B cell (primary cell): ENCODE measurements around the gene EGFR. TPM values are rescaled to one million over a fixed set of nuclear protein-coding genes. Genes with fewer than 3 reads are reported as not detected.

Experiments
- ATAC-seq: fragments of 200-7000 bp; cut with Tn5 transposase; one replicate; pipeline ENCODE4 v1.10.0; 2021; ENCODE audit warnings: low read depth, mild to moderate bottlenecking, moderate number of reproducible peaks, moderate library complexity
- CTCF ChIA-PET: fragments of 350-600 bp; sonication (Branson Sonifier 250); formaldehyde crosslinking; loops from one replicate; lab custom pipeline; 2021; ENCODE audit warnings: antibody characterized with exemption, inconsistent platforms; lab: Charles Lee
- POLR2A ChIA-PET: fragments of 350-600 bp; sonication (Branson Sonifier 250); formaldehyde crosslinking; loops from one replicate; lab custom pipeline; 2021; ENCODE audit warnings: antibody characterized with exemption; lab: Charles Lee
- DNase-seq: peaks from one replicate; pipeline ENCODE4 v3.0.0; 2013
- H2AFZ ChIP-seq: 2 replicates; pipeline ENCODE4 v1.6.1; 2012; ENCODE audit warnings: mild to moderate bottlenecking, low read depth, low read length; ENCODE audit not compliant: insufficient read depth, poor library complexity, severe bottlenecking
- H3K27ac ChIP-seq, 2 donors: 1 replicate in 1 of 2; 2 replicates in 1 of 2; pipeline ENCODE4 v1.5.1; 2012 to 2013; ENCODE audit warnings: low read length in 2 of 2, mild to moderate bottlenecking in 2 of 2, moderate library complexity in 1 of 2
- H3K27me3 ChIP-seq, 4 experiments: fragments of 200-600 bp in 1 of 4; sonication (generic) in 1 of 4; replicated peaks in 1 of 4; 1 replicate in 2 of 4; 2 replicates in 2 of 4; pipeline versions ENCODE4 v1.6.1 to v1.7.0; 2013 to 2016; ENCODE audit warnings: low read length in 3 of 4, mild to moderate bottlenecking in 2 of 4, mixed read lengths in 1 of 4, moderate library complexity in 1 of 4; ENCODE audit not compliant: insufficient read depth in 4 of 4, control insufficient read depth in 3 of 4; ENCODE audit errors: control extremely low read depth in 1 of 4
- H3K36me3 ChIP-seq, 2 experiments: replicated peaks in 1 of 2; 1 replicate in 1 of 2; 2 replicates in 1 of 2; pipeline versions ENCODE4 v1.6.1 to v1.7.1; 2013; ENCODE audit warnings: low read length in 1 of 2; ENCODE audit not compliant: insufficient read depth in 2 of 2, control insufficient read depth in 1 of 2; ENCODE audit errors: control extremely low read depth in 1 of 2, extremely low read depth in 1 of 2
- H3K4me1 ChIP-seq, 2 donors: fragments of 200-600 bp in 1 of 2; sonication (generic) in 1 of 2; 1 replicate in 1 of 2; 2 replicates in 1 of 2; pipeline versions ENCODE4 v1.5.1 to v1.6.1; 2013 to 2017; ENCODE audit warnings: low read length in 2 of 2; ENCODE audit not compliant: control insufficient read depth in 2 of 2, insufficient read depth in 2 of 2
- H3K4me2 ChIP-seq: replicated peaks from 2 replicates; pipeline ENCODE3; 2012; ENCODE audit warnings: mild to moderate bottlenecking, low read depth, low read length; ENCODE audit not compliant: poor library complexity, severe bottlenecking
- H3K4me3 ChIP-seq, 5 experiments: fragments of 200-600 bp in 1 of 5; sonication (generic) in 1 of 5; 1 replicate in 3 of 5; 2 replicates in 2 of 5; pipeline versions ENCODE4 v1.5.1 to v1.7.0; 2011 to 2016; ENCODE audit warnings: low read length in 4 of 5, mild to moderate bottlenecking in 4 of 5, low read depth in 2 of 5, control low read depth in 1 of 5, moderate library complexity in 1 of 5; ENCODE audit not compliant: insufficient read depth in 1 of 5; ENCODE audit errors: control extremely low read depth in 1 of 5, extremely low read depth in 1 of 5
- H3K79me2 ChIP-seq: fragments of 200-600 bp; sonication (generic); one replicate; pipeline ENCODE4 v1.6.0; 2016; ENCODE audit warnings: low read length; ENCODE audit not compliant: control insufficient read depth, insufficient read depth
- H3K9ac ChIP-seq: fragments of 200-600 bp; sonication (generic); 2 replicates; pipeline ENCODE4 v1.6.1; 2017; ENCODE audit warnings: mild to moderate bottlenecking, low read length, moderate library complexity
- H3K9me3 ChIP-seq, 3 donors: one replicate each; pipeline versions ENCODE4 v1.6.1 to v1.7.1; 2013; ENCODE audit warnings: low read length in 2 of 3; ENCODE audit not compliant: control insufficient read depth in 2 of 3, insufficient read depth in 1 of 3; ENCODE audit errors: control extremely low read depth in 1 of 3
- H4K20me1 ChIP-seq: 2 replicates; pipeline ENCODE4 v1.6.0; 2012; ENCODE audit warnings: mild to moderate bottlenecking, low read length; ENCODE audit not compliant: insufficient read depth, control insufficient read depth, poor library complexity, severe bottlenecking
- H3K27ac Mint-ChIP-seq: one replicate; pipeline ENCODE4 v1.8.0; 2021; ENCODE audit warnings: mixed read lengths
- H3K27me3 Mint-ChIP-seq: one replicate; pipeline ENCODE4 v1.8.0; 2021; ENCODE audit warnings: mixed read lengths
- H3K4me1 Mint-ChIP-seq: one replicate; pipeline ENCODE4 v1.8.0; 2021; ENCODE audit warnings: mixed read lengths
- H3K4me3 Mint-ChIP-seq: one replicate; pipeline ENCODE4 v1.8.0; 2021; ENCODE audit warnings: mixed read lengths
- H3K9me3 Mint-ChIP-seq: one replicate; pipeline ENCODE4 v1.8.0; 2022; ENCODE audit warnings: mixed read lengths; ENCODE audit not compliant: insufficient read depth
- CTCF ChIP-seq: fragments of 200-600 bp; IDR thresholded peaks from one replicate; pipeline ENCODE4 v1.8.0; 2022; ENCODE audit warnings: antibody characterized with exemption, mild to moderate bottlenecking
- EZH2 ChIP-seq: IDR thresholded peaks from 2 replicates; pipeline ENCODE4 v1.6.1; 2012; ENCODE audit warnings: borderline replicate concordance, low read depth, mild to moderate bottlenecking, moderate library complexity, low read length; ENCODE audit not compliant: insufficient read depth, poor library complexity, severe bottlenecking
- WGBS: methylation state at CpG from one replicate; pipeline ENCODE4 v1.1.5; 2013; ENCODE audit warnings: missing lambda C conversion rate; ENCODE audit not compliant: insufficient coverage; 5-methylcytosine and 5-hydroxymethylcytosine counted together
- intact Hi-C: fragments of 100-400 bp; cut with micrococcal nuclease; formaldehyde crosslinking; loops from one replicate; pipeline ENCODE4 v1.10.0; 2022
- polyA plus RNA-seq: library from polyadenylated mRNA; depleted of rRNA; stranded (reverse); fragments of >200 nt; gene quantifications from 2 replicates; pipeline ENCODE4 v1.2.3, GENCODE V29; 2012
- total RNA-seq, 2 donors: library from RNA; stranded (reverse); fragments of 120-200 nt in 1 of 2; gene quantifications; 1 replicate in 1 of 2; 2 replicates in 1 of 2; pipeline versions ENCODE4 v1.2.3 to v1.2.4, GENCODE V29; 2013 to 2022

The EGFR gene
- total and polyA plus RNA-seq, 2 donors (not counting 1 experiment from before 2014, with no cell fraction given), result not detected

- DNase-seq (no peak), ATAC-seq (no peak)
- Histone ChIP-seq H3K27me3 (peaks cover 0 to 13% (median 11%) of the 10 kb centered on the region in 4 experiments), H4K20me1 (no peaks in the 10 kb centered on the region), H3K4me2 (no peak overlapping the region), H3K4me1 (peaks cover 0 to under 1% of the 10 kb centered on the region in 2 donors), H3K27ac (no peak overlapping the region), H2AFZ (no peak overlapping the region), H3K79me2 (no peaks in the 10 kb centered on the region), H3K4me3 (no peak overlapping the region), H3K9ac (no peak overlapping the region), H3K9me3 (peaks cover 0 to 9% (median 0%) of the 10 kb centered on the region in 3 donors), H3K36me3 (no peaks in the 10 kb centered on the region)
- H3K27me3 Mint-ChIP-seq, result peaks cover 38% of the 10 kb centered on the region
- ChIA-PET POLR2A (no interaction called here), CTCF (interaction anchor here (0.8 kb wide), 1 partner anchor 18 kb away, joined by 3 read pairs; no protein-coding TSS in a partner anchor)
- TF ChIP-seq EZH2 (no peak), CTCF (no peak)
- peaks cover 7% of the 10 kb centered on the region for H3K4me1 Mint-ChIP-seq
- no peak overlapping the region for H3K4me3 Mint-ChIP-seq
- no peak overlapping the region for H3K27ac Mint-ChIP-seq
- H3K9me3 Mint-ChIP-seq, result no peaks in the 10 kb centered on the region
- WGBS, result 72% methylated on average over 7 of the region's 7 CpGs
- intact Hi-C loops, result no loop called here
Observed at GRCh38 chr7:55081068-55081467, 62.3 kb downstream of the EGFR start.

- H3K79me2 ChIP-seq, result no peaks in the 10 kb centered on the region
- H3K27ac ChIP-seq, result no peak overlapping the region
- Mint-ChIP-seq H3K4me3 (no peak overlapping the region), H3K27me3 (peaks cover 42% of the 10 kb centered on the region), H3K4me1 (peaks cover 13% of the 10 kb centered on the region), H3K27ac (no peak overlapping the region), H3K9me3 (no peaks in the 10 kb centered on the region)
- TF ChIP-seq EZH2, result no peak
- no peak for TF ChIP-seq CTCF
- peaks cover 4 to 7% of the 10 kb centered on the region in 2 donors for H3K4me1 ChIP-seq
- no peak for DNase-seq
- no peak overlapping the region for H3K4me2 ChIP-seq
- H3K27me3 ChIP-seq, result peaks cover 0 to 13% (median 11%) of the 10 kb centered on the region in 4 experiments
- WGBS, result 86% methylated on average over 2 of the region's 7 CpGs
- intact Hi-C loops, result no loop called here
- H2AFZ ChIP-seq, result no peak overlapping the region
- POLR2A ChIA-PET, result interaction anchor here (0.6 kb wide), 1 partner anchor 271 kb away, joined by 4 read pairs; no protein-coding TSS in a partner anchor
- H3K36me3 ChIP-seq, result no peaks in the 10 kb centered on the region
- no peak overlapping the region for H3K4me3 ChIP-seq
- peaks cover 0 to 9% (median 0%) of the 10 kb centered on the region in 3 donors for H3K9me3 ChIP-seq
- CTCF ChIA-PET, result interaction anchor here (0.8 kb wide), 1 partner anchor 19 kb away, joined by 3 read pairs; no protein-coding TSS in a partner anchor
- H4K20me1 ChIP-seq, result no peaks in the 10 kb centered on the region
- no peak for ATAC-seq
- H3K9ac ChIP-seq, result no peak overlapping the region
Observed at GRCh38 chr7:55081472-55082227, 62.8 kb downstream of the EGFR start.
